MM.1S (cell line): ENCODE measurements around the gene ADM5.

ENCODE experiments used
- EZH2 ChIP-seq: fragments of 300-600 bp; sonication (generic); optimal IDR thresholded peaks from 2 replicates; pipeline ENCODE3; 2017; ENCODE audit warnings: low read depth, mild to moderate bottlenecking, antibody characterized with exemption, low read length, mixed read lengths
- EZH2phosphoT487 ChIP-seq: fragments of 300-600 bp; sonication (generic); IDR thresholded peaks from 2 replicates; pipeline ENCODE4 v1.6.1; 2018; ENCODE audit warnings: antibody characterized with exemption, low read length
- TF ChIP-seq, protein P1 (sequence below): fragments of 300-600 bp; sonication (generic); IDR thresholded peaks from 2 replicates; pipeline ENCODE4 v1.5.1; 2016; ENCODE audit warnings: antibody characterized with exemption, low read length, mixed read lengths

DNA sequence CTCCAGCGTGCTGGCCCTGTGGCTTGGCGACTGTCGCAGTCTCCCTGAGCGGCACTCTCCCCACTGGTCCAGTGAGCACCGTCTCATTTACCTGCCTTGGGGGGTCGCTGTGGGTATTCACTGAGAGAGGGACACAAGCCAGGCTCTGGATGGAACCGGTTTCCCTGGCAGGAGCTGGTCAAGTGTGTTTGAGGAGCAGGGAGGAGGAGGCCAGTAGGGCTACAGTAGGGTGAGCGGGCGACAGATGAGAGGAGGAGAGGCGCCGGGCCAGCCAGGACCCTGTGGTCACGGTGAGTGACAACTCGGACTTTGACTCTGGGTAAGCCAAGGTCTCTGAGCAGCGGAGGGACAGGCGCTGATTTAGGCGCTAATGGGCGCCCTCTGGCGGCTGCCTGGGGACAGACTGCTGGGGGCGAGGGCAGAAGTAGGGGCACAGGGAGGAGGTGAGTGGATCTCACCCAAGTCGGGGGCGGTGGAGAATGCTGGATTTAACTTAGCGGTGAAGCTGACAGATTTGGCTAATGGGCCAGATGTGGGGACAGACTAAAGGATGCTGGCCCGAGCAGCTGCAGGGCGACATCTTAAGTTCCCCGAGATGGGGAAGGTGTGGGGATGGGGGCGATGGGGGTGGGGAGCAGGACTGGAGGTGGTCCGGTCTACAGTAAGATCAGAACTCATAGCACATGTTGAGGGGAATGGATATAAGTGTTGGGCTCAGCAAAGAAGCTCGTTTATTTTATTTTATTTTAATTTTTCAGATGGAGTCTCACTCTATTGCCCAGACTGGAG, 17.1 kb upstream of the ADM5 start:
- TF ChIP-seq, protein P1, sequence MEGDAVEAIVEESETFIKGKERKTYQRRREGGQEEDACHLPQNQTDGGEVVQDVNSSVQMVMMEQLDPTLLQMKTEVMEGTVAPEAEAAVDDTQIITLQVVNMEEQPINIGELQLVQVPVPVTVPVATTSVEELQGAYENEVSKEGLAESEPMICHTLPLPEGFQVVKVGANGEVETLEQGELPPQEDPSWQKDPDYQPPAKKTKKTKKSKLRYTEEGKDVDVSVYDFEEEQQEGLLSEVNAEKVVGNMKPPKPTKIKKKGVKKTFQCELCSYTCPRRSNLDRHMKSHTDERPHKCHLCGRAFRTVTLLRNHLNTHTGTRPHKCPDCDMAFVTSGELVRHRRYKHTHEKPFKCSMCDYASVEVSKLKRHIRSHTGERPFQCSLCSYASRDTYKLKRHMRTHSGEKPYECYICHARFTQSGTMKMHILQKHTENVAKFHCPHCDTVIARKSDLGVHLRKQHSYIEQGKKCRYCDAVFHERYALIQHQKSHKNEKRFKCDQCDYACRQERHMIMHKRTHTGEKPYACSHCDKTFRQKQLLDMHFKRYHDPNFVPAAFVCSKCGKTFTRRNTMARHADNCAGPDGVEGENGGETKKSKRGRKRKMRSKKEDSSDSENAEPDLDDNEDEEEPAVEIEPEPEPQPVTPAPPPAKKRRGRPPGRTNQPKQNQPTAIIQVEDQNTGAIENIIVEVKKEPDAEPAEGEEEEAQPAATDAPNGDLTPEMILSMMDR, result peak; percentile 95
- TF ChIP-seq EZH2 (no peak), EZH2phosphoT487 (no peak)
